Kidney (tissue), 14 donors: ENCODE results near the gene RERE. TPM values are rescaled to one million over a fixed set of nuclear protein-coding genes. Genes with fewer than 3 reads are reported as not detected.

Experiments used
- DNase-seq, 5 donors: peaks; one replicate each; pipeline ENCODE4 v3.0.0-alpha.2; 2013 to 2020
- FAIRE-seq: peaks from 2 replicates; lab custom pipeline; 2012; peaks lifted over from hg19 to GRCh38; lab: Jason Lieb, UNC
- H3K27ac ChIP-seq, 2 donors: one replicate each; pipeline ENCODE4 v1.7.0; 2013; ENCODE audit warnings: low read depth in 2 of 2, low read length in 2 of 2, inconsistent platforms in 1 of 2
- H3K27me3 ChIP-seq: one replicate; pipeline ENCODE4 v1.7.1; 2013; ENCODE audit warnings: low read length, inconsistent platforms; ENCODE audit not compliant: control insufficient read depth, insufficient read depth
- H3K36me3 ChIP-seq, 3 donors: one replicate each; pipeline versions ENCODE4 v1.7.0 to v1.7.1; 2013; ENCODE audit warnings: low read length in 3 of 3, control low read depth in 1 of 3, inconsistent platforms in 1 of 3; ENCODE audit not compliant: insufficient read depth in 3 of 3, control insufficient read depth in 2 of 3
- H3K4me1 ChIP-seq, 3 donors: one replicate each; pipeline versions ENCODE4 v1.7.0 to v1.7.1; 2013; ENCODE audit warnings: low read length in 3 of 3, inconsistent platforms in 1 of 3, low read depth in 1 of 3; ENCODE audit not compliant: control insufficient read depth in 2 of 3, insufficient read depth in 2 of 3
- H3K4me3 ChIP-seq, 3 donors: one replicate each; pipeline versions ENCODE4 v1.7.0 to v1.8.1; 2013; ENCODE audit warnings: low read length in 3 of 3, control low read depth in 1 of 3, inconsistent platforms in 1 of 3
- H3K9ac ChIP-seq, 3 donors: one replicate each; pipeline versions ENCODE4 v1.7.0 to v1.7.1; 2013; ENCODE audit warnings: low read length in 3 of 3, control low read depth in 1 of 3, inconsistent platforms in 1 of 3
- H3K9me3 ChIP-seq, 3 donors: one replicate each; pipeline versions ENCODE4 v1.7.0 to v1.7.1; 2013; ENCODE audit warnings: low read length in 3 of 3, control low read depth in 1 of 3, inconsistent platforms in 1 of 3; ENCODE audit not compliant: control insufficient read depth in 2 of 3, insufficient read depth in 1 of 3
- CTCF ChIP-seq: IDR thresholded peaks from 3 replicates; pipeline ENCODE4 v1.5.1; 2012; ENCODE audit warnings: mild to moderate bottlenecking, moderate library complexity, borderline replicate concordance; ENCODE audit not compliant: insufficient read depth; ENCODE audit errors: extremely low read depth
- intact Hi-C: fragments of 100-400 bp; cut with DNase I; formaldehyde crosslinking; loops from one replicate; pipeline ENCODE4 v1.11.1; 2022
- polyA plus RNA-seq: library from polyadenylated mRNA; stranded (reverse); fragments of 350-450 nt; fragmentation: Illumina TruSeq; extraction: RNeasy Lipid Tissue Mini Kit (QIAGEN cat#74804); gene quantifications from one replicate; pipeline ENCODE4 v1.2.3, GENCODE V29; 2014; ENCODE audit warnings: low read depth, low replicate concordance; ENCODE audit not compliant: insufficient read depth
- total RNA-seq: library from RNA; stranded (reverse); fragmentation: NEBNext Ultra II Directional; extraction: Animal tissue kit (Norgen Biotek cat#: 25700); gene quantifications from one replicate; pipeline ENCODE4 v1.2.1, GENCODE V29; 2021
- donor health status: control.
- donor health status: control.
- donor health status: control.
- donor health status: control.
- donor health status: control.
- donor health status: DM: yes; HTN: yes; CAD: no.
- donor health status: Normal renal cell carcinoma (clear cell type).

RERE gene
- total and polyA plus RNA-seq, 2 donors from 2014 or later: 37.2 to 176 TPM

- Histone ChIP-seq H3K27me3 (no peaks in the 10 kb centered on the region), H3K36me3 (no peaks in the 10 kb centered on the region), H3K9me3 (no peaks in the 10 kb centered on the region), H3K4me1 (peaks cover 24 to 56% (median 40%) of the 10 kb centered on the region in 3 donors), H3K4me3 (no peak overlapping the region), H3K9ac (no peak overlapping the region), H3K27ac (peak overlapping the region in 1 of 2 donors; percentile 59)
- intact Hi-C loops: no loop called here
- no peak for TF ChIP-seq CTCF
- FAIRE-seq (no peak), DNase-seq (peak in 1 of 5 donors; percentile 58)
Observed at GRCh38 chr1:8667869-8668594, 149.4 kb downstream of the RERE start.

- Histone ChIP-seq H3K9me3 (no peaks in the 10 kb centered on the region), H3K9ac (no peak overlapping the region), H3K27ac (no peak overlapping the region), H3K4me3 (no peak overlapping the region), H3K27me3 (no peaks in the 10 kb centered on the region), H3K36me3 (no peaks in the 10 kb centered on the region), H3K4me1 (peaks cover 26 to 69% (median 46%) of the 10 kb centered on the region in 3 donors)
- no peak for FAIRE-seq
- no peak for DNase-seq
- no peak for TF ChIP-seq CTCF
- intact Hi-C loops: no loop called here
Observed at GRCh38 chr1:8666389-8667167, 150.9 kb downstream of the RERE start.

- H3K4me3 ChIP-seq: no peak overlapping the region
- H3K9me3 ChIP-seq: no peaks in the 10 kb centered on the region
- no peak overlapping the region for H3K27ac ChIP-seq
- H3K27me3 ChIP-seq: no peaks in the 10 kb centered on the region
- H3K36me3 ChIP-seq: no peaks in the 10 kb centered on the region
- TF ChIP-seq CTCF: no peak
- intact Hi-C loops: no loop called here
- no peak overlapping the region for H3K9ac ChIP-seq
- peaks cover 25 to 73% (median 51%) of the 10 kb centered on the region in 3 donors for H3K4me1 ChIP-seq
- DNase-seq (no peak), FAIRE-seq (no peak)
Observed at GRCh38 chr1:8665833-8666232, 151.6 kb downstream of the RERE start.
